ENCODE data around the gene RPRM. TPM values are rescaled to one million over a fixed set of nuclear protein-coding genes. Genes with fewer than 3 reads are reported as not detected.

Gene RPRM
- under 1 TPM in 1 of 4 donors, not detected in 3; 0.98 TPM for total RNA-seq

DNA sequence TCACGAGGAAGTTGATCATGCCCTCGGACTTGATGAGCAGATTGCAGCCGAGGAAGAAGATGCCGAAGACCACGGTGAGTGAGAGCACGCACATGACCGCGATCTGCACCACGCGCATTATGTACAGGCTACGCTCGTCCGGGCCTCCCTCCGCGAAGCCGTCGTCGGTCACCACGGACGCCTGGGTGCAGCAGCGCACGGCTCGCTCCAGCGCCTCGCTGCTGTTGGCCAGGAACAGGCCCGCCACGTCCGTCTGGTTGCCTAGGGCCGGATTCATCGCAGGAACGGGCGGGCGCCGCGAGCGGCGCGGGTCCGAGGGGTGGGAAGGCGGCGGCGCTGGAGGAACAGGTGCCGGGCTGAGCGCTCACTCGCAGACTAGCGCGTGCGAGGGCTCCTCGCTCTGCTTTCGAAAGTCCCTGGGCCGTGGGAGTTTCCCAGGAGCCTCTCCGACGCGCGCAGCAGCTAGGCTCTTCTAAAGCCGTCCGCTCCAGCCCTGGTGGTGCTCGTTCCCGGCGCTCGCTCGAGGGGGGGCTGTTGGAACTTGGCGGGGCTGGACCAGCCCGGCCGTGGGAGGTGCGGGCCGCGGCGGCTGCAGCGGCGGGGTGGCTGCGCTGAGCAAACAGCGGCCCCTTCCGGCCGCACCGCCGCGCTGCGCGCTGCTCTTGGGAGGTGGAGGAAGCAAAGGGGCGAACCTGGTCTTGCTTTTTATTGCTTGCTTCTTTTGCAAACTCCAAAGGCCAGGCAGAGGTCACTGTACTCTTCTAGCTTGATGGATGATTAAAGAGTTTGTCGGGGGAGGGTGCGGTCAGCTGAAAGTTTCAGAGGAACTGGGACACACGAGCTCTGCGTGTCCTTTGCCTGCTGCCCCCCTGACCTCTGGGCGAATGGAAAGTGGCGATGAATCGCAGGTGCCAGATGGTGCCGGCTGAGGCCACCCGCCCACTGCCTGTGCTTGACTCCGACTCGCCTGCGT lies at the start of gene RPRM:
RPRM (minus strand) TSS at position 474 of the 973 bp plus-strand sequence; CDS start at position 277, 197 bp downstream.
- TF ChIP-seq, protein P1, sequence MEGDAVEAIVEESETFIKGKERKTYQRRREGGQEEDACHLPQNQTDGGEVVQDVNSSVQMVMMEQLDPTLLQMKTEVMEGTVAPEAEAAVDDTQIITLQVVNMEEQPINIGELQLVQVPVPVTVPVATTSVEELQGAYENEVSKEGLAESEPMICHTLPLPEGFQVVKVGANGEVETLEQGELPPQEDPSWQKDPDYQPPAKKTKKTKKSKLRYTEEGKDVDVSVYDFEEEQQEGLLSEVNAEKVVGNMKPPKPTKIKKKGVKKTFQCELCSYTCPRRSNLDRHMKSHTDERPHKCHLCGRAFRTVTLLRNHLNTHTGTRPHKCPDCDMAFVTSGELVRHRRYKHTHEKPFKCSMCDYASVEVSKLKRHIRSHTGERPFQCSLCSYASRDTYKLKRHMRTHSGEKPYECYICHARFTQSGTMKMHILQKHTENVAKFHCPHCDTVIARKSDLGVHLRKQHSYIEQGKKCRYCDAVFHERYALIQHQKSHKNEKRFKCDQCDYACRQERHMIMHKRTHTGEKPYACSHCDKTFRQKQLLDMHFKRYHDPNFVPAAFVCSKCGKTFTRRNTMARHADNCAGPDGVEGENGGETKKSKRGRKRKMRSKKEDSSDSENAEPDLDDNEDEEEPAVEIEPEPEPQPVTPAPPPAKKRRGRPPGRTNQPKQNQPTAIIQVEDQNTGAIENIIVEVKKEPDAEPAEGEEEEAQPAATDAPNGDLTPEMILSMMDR (IDR thresholded peaks at IDR 0.05; ENCODE audit: low read depth), result no peak

DNA sequence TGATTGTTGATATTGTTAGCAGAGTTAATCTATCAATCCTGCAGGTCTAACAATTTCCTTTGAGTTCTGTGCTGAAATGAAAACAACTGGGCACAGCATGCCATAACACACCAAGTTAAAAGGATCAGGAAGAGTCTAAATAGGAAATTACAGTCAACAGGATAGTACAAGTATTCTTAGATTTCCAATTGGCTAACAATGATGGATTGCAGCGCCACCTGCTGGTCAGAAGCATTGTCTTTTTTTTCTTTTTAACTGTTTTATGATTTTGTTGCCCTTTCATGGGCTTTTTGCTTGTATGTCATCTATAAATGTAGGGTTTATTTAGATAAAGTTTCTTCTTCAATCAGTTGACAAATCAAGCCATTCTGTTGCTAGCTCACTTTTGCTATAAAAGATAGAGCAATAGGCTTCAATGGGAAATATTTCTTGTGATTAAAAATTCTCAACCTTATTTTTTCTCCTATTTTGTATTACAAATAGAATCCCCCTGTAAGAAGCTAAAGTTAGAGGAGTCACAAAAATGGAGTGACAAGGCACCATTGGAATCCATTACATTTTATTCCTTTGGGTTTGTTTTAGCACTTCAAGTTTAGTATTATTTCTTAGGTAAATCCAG lies 40.8 kb upstream of the RPRM start:
- TF ChIP-seq, protein P1 (IDR thresholded peaks at IDR 0.05; ENCODE audit: low read depth), result no peak

- TF ChIP-seq, protein P1 (IDR thresholded peaks at IDR 0.05; ENCODE audit: low read depth), result no peak
These were observed 33.8 kb upstream of the RPRM start for GRCh38 chr2:153512331-153512730.

- TF ChIP-seq, protein P1 (IDR thresholded peaks at IDR 0.05; ENCODE audit: low read depth), result no peak
These were observed 32.4 kb upstream of the RPRM start for GRCh38 chr2:153510996-153511395.

DNA sequence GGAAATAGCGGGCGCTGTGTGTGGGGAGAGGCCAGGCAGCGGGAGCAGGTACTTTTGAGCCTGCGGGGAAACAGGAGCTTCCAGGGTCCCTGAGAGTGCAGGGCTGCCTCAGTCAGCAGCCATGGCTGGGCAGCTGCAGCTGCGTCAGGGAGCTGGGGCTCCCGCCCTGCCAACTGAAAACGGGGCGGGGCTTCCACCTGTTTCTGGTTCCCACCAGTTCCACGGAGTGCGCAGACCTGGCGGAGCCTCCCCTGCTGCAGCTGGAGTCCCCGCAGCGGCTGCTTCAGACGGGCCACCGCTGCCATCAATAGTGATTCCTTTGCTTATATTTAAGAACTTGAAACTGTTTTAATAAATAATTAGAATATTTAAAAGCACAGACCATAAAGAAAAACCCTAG lies 30.6 kb upstream of the RPRM start:
- TF ChIP-seq, protein P1 (IDR thresholded peaks at IDR 0.05; ENCODE audit: low read depth), result no peak

GRCh38 chr2:153499439-153499838 lies 20.9 kb upstream of the RPRM start:
- TF ChIP-seq, protein P1 (IDR thresholded peaks at IDR 0.05; ENCODE audit: low read depth), result no peak

Data from subcutaneous adipose tissue (tissue), 4 donors.